Measurements from ENCODE around the gene SRSF4. TPM values are rescaled to one million over a fixed set of nuclear protein-coding genes. Genes with fewer than 3 reads are reported as not detected.

SRSF4 gene
- total and polyA plus RNA-seq, 10 of the 15 experiments (the other 5 are each of a cell fraction or from before 2014, with no cell fraction given): 17.2 to 107 (median 78.6) TPM

DNA sequence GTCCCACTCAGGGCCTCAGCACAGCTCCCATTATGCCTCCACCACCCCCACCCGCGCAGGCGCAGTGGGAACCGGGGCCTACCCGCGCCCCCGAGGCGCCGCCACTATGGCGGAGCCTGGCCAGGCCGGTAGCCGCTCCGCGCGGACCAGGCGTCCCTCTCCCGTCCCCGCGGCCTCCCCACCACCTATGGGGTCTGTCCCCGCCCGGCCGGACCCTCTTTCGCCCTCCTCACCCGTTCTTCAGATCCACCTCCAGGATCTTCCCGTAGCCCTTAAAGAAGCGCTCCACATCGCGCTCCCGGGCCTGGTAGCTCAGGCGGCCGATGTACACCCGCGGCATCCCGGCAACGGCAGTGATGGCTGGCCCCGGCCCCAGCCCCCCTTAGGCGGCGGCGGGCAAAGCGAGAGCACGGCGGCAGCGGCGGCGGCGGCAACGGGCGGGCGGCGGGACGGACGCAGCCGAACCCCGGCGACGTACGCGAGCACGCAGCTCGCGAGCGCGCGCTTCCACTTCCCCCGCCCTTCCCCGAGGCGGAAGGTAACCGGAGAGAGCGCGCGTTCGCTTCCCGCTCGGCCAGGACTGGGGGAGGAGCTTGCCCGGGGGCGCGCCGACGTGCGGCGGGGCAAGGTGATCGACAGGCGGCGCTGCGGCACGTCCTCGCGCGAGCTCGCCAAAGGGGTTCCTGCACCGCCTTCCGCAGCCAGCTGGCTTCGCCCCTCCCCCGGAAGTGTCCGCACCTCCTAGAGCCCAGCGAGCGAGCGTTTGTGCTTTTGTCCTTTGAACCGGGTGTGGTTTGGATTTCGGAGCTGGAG, at the start of gene SRSF4 (continued):
- TF ChIP-seq, protein P1, sequence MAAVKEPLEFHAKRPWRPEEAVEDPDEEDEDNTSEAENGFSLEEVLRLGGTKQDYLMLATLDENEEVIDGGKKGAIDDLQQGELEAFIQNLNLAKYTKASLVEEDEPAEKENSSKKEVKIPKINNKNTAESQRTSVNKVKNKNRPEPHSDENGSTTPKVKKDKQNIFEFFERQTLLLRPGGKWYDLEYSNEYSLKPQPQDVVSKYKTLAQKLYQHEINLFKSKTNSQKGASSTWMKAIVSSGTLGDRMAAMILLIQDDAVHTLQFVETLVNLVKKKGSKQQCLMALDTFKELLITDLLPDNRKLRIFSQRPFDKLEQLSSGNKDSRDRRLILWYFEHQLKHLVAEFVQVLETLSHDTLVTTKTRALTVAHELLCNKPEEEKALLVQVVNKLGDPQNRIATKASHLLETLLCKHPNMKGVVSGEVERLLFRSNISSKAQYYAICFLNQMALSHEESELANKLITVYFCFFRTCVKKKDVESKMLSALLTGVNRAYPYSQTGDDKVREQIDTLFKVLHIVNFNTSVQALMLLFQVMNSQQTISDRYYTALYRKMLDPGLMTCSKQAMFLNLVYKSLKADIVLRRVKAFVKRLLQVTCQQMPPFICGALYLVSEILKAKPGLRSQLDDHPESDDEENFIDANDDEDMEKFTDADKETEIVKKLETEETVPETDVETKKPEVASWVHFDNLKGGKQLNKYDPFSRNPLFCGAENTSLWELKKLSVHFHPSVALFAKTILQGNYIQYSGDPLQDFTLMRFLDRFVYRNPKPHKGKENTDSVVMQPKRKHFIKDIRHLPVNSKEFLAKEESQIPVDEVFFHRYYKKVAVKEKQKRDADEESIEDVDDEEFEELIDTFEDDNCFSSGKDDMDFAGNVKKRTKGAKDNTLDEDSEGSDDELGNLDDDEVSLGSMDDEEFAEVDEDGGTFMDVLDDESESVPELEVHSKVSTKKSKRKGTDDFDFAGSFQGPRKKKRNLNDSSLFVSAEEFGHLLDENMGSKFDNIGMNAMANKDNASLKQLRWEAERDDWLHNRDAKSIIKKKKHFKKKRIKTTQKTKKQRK (IDR thresholded peaks at IDR 0.05; ENCODE audit: low read depth, low read length): no peak
- no peak for TF ChIP-seq EED (IDR thresholded peaks at IDR 0.05; ENCODE audit: low read depth)
- TF ChIP-seq HDAC6 (IDR thresholded peaks at IDR 0.05; ENCODE audit: unreplicated experiment): no peak
- peak; percentile 28; the same call in 1 of the 2 replicates for TF ChIP-seq JUND (IDR thresholded peaks at IDR 0.05; ENCODE audit: low read depth, low read length)
- TF ChIP-seq ETV6 (conservative IDR thresholded peaks at IDR 0.05 in 1 of 2, IDR thresholded peaks at IDR 0.05 in 1 of 2; ENCODE audit: borderline replicate concordance in 1 of 2, low read depth in 1 of 2): peak in 1 of 2 experiments; percentile 36; a peak in 1 of 4 replicates
- TF ChIP-seq SMAD5 (IDR thresholded peaks at IDR 0.05; ENCODE audit: low read depth): peak; percentile 90; the same call in 1 of the 2 replicates
- no peak for TF ChIP-seq RAD51 (IDR thresholded peaks at IDR 0.05)
- no peak for TF ChIP-seq RAD21 (IDR thresholded peaks at IDR 0.05; ENCODE audit: insufficient read depth, low read depth, low read length)
- no peak for TF ChIP-seq BCL11A (IDR thresholded peaks at IDR 0.05; ENCODE audit: low read depth, low read length)
- TF ChIP-seq HDAC2 (IDR thresholded peaks at IDR 0.05): no peak
- peak; percentile 47 to 55; a peak in 2 of 3 replicates for TF ChIP-seq EGR1 (IDR thresholded peaks at IDR 0.05; ENCODE audit: borderline replicate concordance in 1 of 2, low read depth in 2 of 2, low read length in 2 of 2)
- 0 out of 2 replicates have a peak, but pooled peaks have one; percentile 60 for TF ChIP-seq RFX5 (IDR thresholded peaks at IDR 0.05; ENCODE audit: low read depth, low read length)
- TF ChIP-seq SIN3A (IDR thresholded peaks at IDR 0.05; ENCODE audit: low read depth, low read length): peak; percentile 72; the same call in 1 of the 2 replicates
- peak; percentile 79; the same call in 1 of the 2 replicates for TF ChIP-seq SMARCA5 (IDR thresholded peaks at IDR 0.05)
- TF ChIP-seq, protein P2, sequence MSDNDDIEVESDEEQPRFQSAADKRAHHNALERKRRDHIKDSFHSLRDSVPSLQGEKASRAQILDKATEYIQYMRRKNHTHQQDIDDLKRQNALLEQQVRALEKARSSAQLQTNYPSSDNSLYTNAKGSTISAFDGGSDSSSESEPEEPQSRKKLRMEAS (IDR thresholded peaks at IDR 0.05; ENCODE audit: low read depth, low read length): peak; percentile 82
- TF ChIP-seq YY1 (IDR thresholded peaks at IDR 0.05; ENCODE audit: low read depth, low read length): peak; percentile 96
- peak; percentile 89 for TF ChIP-seq LARP7 (IDR thresholded peaks at IDR 0.05)
- TF ChIP-seq, protein P3, sequence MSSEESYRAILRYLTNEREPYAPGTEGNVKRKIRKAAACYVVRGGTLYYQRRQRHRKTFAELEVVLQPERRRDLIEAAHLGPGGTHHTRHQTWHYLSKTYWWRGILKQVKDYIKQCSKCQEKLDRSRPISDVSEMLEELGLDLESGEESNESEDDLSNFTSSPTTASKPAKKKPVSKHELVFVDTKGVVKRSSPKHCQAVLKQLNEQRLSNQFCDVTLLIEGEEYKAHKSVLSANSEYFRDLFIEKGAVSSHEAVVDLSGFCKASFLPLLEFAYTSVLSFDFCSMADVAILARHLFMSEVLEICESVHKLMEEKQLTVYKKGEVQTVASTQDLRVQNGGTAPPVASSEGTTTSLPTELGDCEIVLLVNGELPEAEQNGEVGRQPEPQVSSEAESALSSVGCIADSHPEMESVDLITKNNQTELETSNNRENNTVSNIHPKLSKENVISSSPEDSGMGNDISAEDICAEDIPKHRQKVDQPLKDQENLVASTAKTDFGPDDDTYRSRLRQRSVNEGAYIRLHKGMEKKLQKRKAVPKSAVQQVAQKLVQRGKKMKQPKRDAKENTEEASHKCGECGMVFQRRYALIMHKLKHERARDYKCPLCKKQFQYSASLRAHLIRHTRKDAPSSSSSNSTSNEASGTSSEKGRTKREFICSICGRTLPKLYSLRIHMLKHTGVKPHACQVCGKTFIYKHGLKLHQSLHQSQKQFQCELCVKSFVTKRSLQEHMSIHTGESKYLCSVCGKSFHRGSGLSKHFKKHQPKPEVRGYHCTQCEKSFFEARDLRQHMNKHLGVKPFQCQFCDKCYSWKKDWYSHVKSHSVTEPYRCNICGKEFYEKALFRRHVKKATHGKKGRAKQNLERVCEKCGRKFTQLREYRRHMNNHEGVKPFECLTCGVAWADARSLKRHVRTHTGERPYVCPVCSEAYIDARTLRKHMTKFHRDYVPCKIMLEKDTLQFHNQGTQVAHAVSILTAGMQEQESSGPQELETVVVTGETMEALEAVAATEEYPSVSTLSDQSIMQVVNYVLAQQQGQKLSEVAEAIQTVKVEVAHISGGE (CRISPR knock-in tag; IDR thresholded peaks at IDR 0.05): no peak
- peak; percentile 89 for TF ChIP-seq TAF1 (IDR thresholded peaks at IDR 0.05; ENCODE audit: borderline replicate concordance, low read depth, low read length)
- TF ChIP-seq SMAD1 (IDR thresholded peaks at IDR 0.05; ENCODE audit: low read depth, partially characterized antibody): no peak
- TF ChIP-seq YBX1 (IDR thresholded peaks at IDR 0.05): no peak

Measured in GM12878 (cell line).